Measurements from ENCODE around the gene MAP1LC3A.
"Not testable (repeated sequence)": the region's sequence is repeated elsewhere in the genome, so short reads cannot be mapped to it uniquely, and the experiment has no call there.

The MAP1LC3A gene

GRCh38 chr20:34515484-34516246, 42.9 kb upstream of the MAP1LC3A start:
- peak overlapping the region; percentile 88 for H3K27ac ChIP-seq
- TF ChIP-seq ZFX (IDR thresholded peaks at IDR 0.05) (no peak), CTCF (conservative IDR thresholded peaks at IDR 0.05) (no peak)

- TF ChIP-seq CTCF (conservative IDR thresholded peaks at IDR 0.05) (no peak), ZFX (IDR thresholded peaks at IDR 0.05) (peak; percentile 96)
- peak within 1 kb of the TSS; percentile 88 for H3K27ac ChIP-seq
Observed at GRCh38 chr20:34516247-34517113, 42.0 kb upstream of the MAP1LC3A start, which contains the start of gene DYNLRB1. Gene DYNLRB1 (plus strand): TSS chr20:34516422. CDS start chr20:34516459, 37 bp downstream.

- H3K27ac ChIP-seq: peak overlapping the region; percentile 88
- TF ChIP-seq CTCF (conservative IDR thresholded peaks at IDR 0.05) (no peak), ZFX (IDR thresholded peaks at IDR 0.05) (no peak)
Observed at GRCh38 chr20:34517114-34517505, 41.4 kb upstream of the MAP1LC3A start.

- H3K27ac ChIP-seq: not testable (repeated sequence)
Observed at GRCh38 chr20:34518863-34519262, 39.7 kb upstream of the MAP1LC3A start.

GRCh38 chr20:34519841-34520240, 38.7 kb upstream of the MAP1LC3A start:
- not testable (repeated sequence) for H3K27ac ChIP-seq

GRCh38 chr20:34522969-34523871, 35.3 kb upstream of the MAP1LC3A start:
- no peak overlapping the region for H3K27ac ChIP-seq
- TF ChIP-seq ZFX (IDR thresholded peaks at IDR 0.05) (no peak), CTCF (conservative IDR thresholded peaks at IDR 0.05) (peak; percentile 72)

- peak overlapping the region; percentile 63 for H3K27ac ChIP-seq
Observed at GRCh38 chr20:34524426-34524825, 34.1 kb upstream of the MAP1LC3A start.

More at GRCh38 chr20:34524426-34524825, 34.1 kb upstream of the MAP1LC3A start:
- TF ChIP-seq CTCF (conservative IDR thresholded peaks at IDR 0.05) (no peak), ZFX (IDR thresholded peaks at IDR 0.05) (no peak)

All from C4-2B (cell line).